K562 treated with DMSO at 1 percent for 24 hours (cell line): Measurements from ENCODE around the gene TIFAB. TPM values are rescaled to one million over a fixed set of nuclear protein-coding genes. Genes with fewer than 3 reads are reported as not detected.

Experiments used
- total RNA-seq: library from RNA; unstranded; fragments of 300-600 nt; gene quantifications from 2 replicates; pipeline ENCODE4 v1.2.3, GENCODE V29; 2022; ENCODE audit warnings: low read depth; ENCODE audit not compliant: insufficient read depth

TIFAB gene
- not detected in 2 replicates for total RNA-seq

GRCh38 chr5:135452321-135453030, at the start of gene TIFAB:
Gene TIFAB (minus strand): TSS chr5:135452351. CDS start chr5:135449939, 2,412 bp downstream.

GRCh38 chr5:135447298-135447929, 4.7 kb downstream of the TIFAB start, which contains the start of gene DCANP1:
Gene DCANP1 (minus strand): TSS chr5:135447348. CDS start chr5:135447108, 240 bp downstream.

GRCh38 chr5:135398855-135399793, 53.0 kb downstream of the TIFAB start, which contains the start of gene MACROH2A1:
Gene MACROH2A1 (minus strand): TSS chr5:135399231. CDS start chr5:135389093, 10,138 bp downstream.

Other genes with a start within 250 kb of the TIFAB start
- 200 and 203 TPM in 2 replicates for gene MACROH2A1, start 53.1 kb downstream of the TIFAB start, total RNA-seq
- not detected in 2 replicates for gene DCANP1, start 5.0 kb downstream of the TIFAB start, total RNA-seq
- gene NEUROG1, start 83.6 kb upstream of the TIFAB start, total RNA-seq: not detected in 2 replicates
- gene CXCL14, start 126.6 kb upstream of the TIFAB start, total RNA-seq: not detected in 2 replicates